OCI-M1 (cell line): ENCODE measurements around the gene UNC119.
A peak's percentile ranks its signal among the peaks of the same experiment; 100 is the strongest.
"Not testable (repeated sequence)": the region's sequence is repeated elsewhere in the genome, so short reads cannot be mapped to it uniquely, and the experiment has no call there.

Experiments used
- DNase-seq: peaks from one replicate; lab custom pipeline; 2025; lab: John Stamatoyannopoulos, UW

The UNC119 gene

DNA sequence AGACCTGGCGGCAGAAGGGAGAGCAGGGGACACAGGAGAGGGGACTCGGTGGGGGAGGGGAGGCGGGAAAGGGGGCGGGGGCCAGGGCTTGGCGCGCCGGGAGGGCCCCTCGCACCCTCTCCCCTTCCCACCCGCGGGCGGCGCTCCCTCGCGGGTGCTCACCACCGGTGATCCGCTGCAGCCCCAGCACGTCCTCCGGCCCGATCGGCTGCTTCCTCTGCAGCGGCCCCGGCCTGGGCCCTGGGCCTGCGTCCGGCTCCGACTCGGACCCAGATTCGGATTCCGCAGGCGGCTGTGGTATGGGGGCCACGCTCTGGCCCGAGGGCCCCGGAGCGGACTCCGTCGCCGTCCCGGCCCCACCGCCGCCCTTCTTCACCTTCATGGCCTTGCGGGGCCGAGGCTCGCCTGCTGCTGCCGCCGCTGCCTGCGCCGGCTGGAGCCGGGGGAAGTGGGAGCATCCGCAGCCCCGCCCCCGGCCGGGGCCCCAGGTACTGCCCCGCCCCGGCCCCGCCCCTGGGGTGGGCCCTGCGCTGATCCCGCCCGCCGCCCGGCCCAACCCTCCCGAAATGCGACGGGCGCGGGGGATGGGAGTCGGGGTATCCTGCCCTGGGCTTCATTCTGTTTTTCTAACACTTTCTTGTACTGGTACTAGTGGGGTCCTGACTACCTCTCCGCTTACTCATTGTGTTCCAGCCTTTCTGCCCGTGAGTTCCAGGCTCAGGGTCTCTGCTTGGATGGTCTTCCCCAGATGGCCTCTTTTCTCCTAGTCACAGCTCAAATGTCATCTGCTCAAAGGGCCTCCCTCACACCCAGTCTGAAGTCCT lies at the start of gene UNC119:
Gene UNC119 (minus strand): TSS at position 449 of the 824 bp plus-strand sequence. CDS start 67 bp downstream, at position 382.
- DNase-seq, result peak; percentile 93

- DNase-seq, result peak; percentile 94
Observed at GRCh38 chr17:28599311-28600184, 47.1 kb upstream of the UNC119 start.

GRCh38 chr17:28598799-28599310 lies 46.4 kb upstream of the UNC119 start, which contains the start of gene SPAG5:
TSS of gene SPAG5 (minus strand) at chr17:28599025. CDS start at chr17:28598946, 79 bp downstream.
- DNase-seq, result peak; percentile 99

GRCh38 chr17:28598389-28598788 lies 46.0 kb upstream of the UNC119 start:
- no peak for DNase-seq

DNA sequence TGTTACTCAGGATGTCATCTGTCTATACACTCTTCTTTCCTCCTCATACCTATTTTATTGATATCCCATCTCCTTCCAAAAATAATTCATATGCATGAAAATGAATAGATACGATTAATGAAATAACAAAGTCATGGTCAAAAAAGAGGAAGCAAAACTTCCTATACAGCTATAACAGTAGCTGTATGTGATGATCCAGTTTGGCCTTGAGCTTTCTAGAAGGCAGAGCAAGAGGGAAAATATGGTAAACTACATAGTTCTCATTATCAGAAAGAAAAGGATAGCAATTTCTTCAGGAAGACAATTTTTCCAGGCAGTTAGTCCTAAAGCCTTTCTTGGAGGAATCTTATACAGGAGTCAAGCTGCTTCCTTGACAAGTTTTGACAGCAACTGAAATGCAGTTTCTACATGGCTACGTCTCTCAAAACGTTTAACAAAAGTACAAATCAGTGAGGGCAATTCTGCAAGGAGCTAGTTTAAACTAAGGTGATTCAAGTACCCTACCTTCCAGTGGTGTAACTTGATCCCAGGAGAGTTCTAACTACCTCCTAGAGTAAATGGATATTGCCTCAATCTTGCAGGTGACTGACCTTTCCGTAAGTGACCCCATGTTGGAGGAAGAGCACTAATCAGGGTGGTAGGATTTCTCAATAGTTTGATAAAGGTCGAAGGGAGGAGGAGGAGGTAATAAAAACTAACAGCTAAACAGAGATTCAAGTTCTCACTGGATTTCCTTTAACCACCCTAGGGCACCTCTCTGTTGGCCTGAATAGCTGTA lies 45.4 kb upstream of the UNC119 start:
- peak; percentile 54 for DNase-seq

GRCh38 chr17:28592260-28592659 lies 39.8 kb upstream of the UNC119 start:
- no peak for DNase-seq

GRCh38 chr17:28585851-28586250 lies 33.4 kb upstream of the UNC119 start:
- no peak for DNase-seq

DNA sequence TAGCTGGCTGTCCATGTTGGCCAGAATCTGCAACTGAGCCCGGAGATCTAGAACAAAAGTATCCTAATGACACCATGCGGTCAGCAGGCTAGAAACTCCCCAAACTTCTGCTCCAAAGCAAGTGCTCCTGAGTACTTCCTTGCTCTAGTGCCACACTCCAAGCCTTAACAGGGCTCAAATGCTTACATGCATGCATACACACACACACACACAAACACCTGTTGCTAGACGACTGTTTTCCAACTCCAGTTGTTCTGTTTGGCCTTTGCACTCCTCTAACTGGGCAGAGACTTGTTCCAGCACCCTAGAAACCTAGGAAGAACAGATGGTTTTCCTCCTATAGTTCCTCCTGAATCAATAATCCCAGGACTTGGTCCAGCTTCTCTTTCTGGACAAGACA lies 32.0 kb upstream of the UNC119 start:
- DNase-seq, result no peak

DNA sequence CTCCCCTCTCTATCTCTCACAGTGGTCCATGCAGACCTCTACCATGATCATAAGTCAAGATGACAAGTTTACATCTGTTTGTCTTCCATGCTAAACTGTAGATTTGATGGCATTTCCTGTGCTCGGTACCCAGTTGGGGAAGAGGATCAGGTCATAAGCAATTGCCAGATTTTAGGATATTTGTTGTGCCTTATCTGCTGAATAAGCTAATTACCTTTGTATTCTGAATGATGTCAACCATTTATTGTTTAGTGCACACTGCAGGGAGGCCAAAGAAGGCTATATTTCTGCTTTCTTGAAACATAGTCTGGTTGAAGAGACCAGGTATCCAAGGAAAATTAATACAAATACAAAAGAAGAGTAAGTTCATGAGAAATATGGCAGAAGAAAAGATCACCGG lies 30.1 kb upstream of the UNC119 start:
- no peak for DNase-seq

GRCh38 chr17:28580959-28581358 lies 28.5 kb upstream of the UNC119 start:
- DNase-seq, result no peak

- DNase-seq, result no peak
Observed at GRCh38 chr17:28579526-28579925, 27.1 kb upstream of the UNC119 start.

DNA sequence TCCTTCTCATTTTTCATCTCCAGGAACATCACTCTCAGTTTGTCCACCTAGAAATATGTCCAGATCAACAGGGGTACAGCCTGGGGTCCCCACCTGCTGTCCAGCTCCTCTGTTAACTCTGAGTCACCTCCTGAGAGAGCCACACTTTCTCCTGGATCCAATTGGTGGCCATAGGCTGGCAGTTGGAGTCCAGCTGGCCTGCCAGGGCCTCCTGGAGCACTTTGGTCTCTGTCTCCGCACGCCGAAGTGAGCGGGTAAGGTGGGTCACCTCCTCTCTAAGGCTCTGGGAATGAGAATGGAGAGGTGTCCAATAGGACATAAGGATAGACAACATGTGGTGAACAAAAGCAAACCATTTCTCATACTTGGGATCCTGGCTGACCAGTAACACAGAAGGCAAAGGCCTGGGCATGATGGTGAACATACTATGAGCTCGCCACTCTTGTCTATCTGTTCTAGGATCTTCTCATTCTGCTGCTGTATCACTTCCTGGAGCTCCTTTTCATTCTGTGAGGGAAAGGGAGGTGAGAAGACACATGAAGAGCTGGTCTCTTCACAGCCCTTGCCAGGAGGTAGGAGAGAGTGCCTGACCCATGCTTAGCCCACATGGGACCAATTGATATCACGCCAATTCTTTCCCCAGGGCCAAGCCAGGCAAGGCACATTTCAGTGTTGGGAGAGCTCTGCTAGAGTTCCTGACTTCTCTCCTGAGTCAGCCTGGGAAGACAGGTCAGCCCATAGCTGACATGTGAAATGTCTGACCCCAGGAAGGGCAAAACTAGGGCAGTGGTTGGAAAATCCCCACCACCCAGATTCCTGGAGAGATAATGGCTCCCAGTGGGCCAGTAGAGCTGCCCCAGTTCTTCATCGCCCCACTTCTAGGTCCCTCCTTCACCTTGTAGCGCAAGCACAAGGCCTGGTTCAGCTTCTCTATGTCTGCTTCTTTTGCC lies 26.1 kb upstream of the UNC119 start:
- no peak for DNase-seq

- peak; percentile 56 for DNase-seq
Observed at GRCh38 chr17:28577466-28577824, 25.0 kb upstream of the UNC119 start.

DNA sequence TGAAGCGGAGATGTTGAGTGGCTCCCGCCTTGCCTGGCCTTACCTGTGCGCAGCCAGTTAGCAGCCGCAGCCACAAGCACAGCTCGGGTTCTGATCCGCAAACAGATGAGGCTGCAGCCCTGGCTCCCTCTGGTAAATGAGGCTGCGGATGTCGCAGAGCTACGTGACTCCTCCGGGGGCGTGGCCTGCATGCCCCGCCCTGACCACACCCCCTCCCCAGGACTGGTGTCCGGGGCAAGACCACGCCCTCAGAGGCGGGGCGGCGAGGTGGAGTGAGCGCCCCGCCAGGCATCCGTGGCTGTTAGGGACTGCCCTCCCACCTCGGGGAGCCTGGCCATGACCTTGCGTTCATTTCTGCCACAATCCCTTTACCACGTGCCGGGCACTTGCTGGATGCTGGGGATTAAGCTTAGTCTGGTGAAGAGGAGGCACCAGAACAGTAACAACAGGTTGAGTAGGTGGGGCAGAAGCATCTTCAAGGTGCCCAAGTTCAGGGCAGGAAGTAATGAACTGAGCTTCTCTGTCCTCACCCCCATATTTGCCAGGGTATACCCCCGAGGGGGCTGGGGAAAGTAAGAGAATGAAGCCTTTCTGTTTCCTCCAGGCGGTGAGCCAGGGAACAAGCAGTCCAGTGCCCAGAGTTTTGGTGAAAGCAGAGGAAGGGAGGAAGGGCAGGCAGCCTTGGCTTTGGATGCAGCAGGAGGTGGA lies 24.5 kb upstream of the UNC119 start, which contains the start of gene ALDOC:
Gene ALDOC (minus strand): TSS at position 138 of the 708 bp plus-strand sequence. CDS start 1,363 bp downstream, outside the sequence.
- peak; percentile 99 for DNase-seq

DNA sequence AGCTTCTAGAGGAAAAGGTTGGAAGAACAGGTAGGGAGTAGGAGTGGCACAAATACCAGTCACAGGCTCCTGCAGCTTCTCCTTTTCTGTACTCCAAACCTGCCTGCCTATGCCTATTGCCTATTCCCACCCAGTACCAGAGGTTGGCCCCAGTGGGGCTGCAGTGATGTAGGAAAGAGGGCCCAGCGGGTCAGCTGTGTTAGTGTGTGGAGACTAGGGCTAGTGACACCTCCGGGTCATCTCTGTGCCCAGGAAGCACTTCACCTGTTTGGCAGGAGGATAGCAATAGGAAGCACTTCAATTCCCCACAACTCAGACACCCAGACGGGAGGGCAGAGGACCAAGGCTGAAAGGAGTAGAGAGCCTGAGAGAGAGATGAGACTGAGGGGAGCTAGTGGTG lies 23.6 kb upstream of the UNC119 start:
- DNase-seq, result not testable (repeated sequence)

DNA sequence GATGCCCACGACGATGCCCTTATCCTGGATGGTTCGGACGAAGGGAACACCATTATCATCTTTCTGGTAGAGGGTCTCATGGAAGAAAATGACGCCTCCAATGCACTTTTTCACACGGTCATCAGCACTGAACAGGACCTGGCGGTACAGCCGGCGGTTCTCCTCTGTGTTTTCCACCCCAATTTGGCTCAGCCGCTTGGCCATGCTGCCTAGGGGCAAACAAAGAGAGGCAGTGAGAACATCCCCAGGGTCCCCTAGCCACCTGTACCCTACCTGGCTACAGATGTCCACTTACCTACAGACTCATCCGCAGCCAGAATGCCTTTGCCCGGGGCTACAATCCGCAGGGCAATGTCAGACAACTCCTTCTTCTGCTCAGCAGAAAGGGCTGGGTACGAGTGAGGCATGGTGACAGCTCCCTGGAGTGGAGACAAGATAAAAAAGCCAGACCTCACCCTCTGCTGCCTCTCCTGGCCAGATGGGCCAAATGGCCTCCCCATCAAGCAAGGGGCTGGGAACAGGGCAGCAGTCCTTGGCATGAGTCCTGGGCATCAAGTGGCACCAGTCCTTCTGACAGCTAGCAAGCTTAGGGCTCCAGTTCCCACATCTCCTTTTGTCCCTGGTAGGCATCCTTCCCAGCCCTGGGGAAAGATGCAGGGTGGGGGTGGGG lies 22.8 kb upstream of the UNC119 start:
- DNase-seq, result peak; percentile 46

- DNase-seq, result no peak
Observed at GRCh38 chr17:28574526-28574925, 22.1 kb upstream of the UNC119 start.

DNA sequence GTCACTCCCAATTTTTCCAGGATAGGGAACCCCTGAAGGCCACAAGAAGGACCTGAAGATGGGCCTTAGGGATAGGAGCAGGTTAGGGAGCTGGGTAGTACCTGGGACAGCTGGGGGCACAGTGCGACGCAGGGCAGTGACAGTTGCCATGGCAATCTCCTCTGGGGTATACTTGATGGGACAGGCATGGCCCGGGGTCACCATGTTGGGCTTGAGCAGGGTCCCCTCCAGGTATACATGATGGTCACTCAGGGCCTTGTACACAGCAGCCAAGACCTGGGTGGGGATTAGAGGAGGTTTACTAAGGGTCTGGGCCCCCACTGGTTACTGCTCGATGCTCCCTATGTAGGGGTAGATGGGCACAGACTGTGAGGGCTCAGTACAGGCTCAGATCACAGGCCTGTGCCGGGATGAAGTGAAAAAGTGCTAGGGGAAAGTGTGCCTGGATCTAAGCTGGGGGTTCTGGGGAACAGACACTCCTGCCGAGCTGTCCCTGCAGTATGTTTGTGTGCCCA lies 21.6 kb upstream of the UNC119 start:
- no peak for DNase-seq

- DNase-seq, result no peak
Observed at GRCh38 chr17:28573521-28573920, 21.1 kb upstream of the UNC119 start.
